GM19328 (cell line): ENCODE measurements around the gene PHF23.

Source experiments
- ATAC-seq: cut with Tn5 transposase; IDR thresholded peaks from one replicate; pipeline ENCODE4 v1.9.1; 2021; ENCODE audit warnings: mild to moderate bottlenecking, moderate library complexity; ENCODE audit not compliant: unreplicated experiment

PHF23 gene

DNA sequence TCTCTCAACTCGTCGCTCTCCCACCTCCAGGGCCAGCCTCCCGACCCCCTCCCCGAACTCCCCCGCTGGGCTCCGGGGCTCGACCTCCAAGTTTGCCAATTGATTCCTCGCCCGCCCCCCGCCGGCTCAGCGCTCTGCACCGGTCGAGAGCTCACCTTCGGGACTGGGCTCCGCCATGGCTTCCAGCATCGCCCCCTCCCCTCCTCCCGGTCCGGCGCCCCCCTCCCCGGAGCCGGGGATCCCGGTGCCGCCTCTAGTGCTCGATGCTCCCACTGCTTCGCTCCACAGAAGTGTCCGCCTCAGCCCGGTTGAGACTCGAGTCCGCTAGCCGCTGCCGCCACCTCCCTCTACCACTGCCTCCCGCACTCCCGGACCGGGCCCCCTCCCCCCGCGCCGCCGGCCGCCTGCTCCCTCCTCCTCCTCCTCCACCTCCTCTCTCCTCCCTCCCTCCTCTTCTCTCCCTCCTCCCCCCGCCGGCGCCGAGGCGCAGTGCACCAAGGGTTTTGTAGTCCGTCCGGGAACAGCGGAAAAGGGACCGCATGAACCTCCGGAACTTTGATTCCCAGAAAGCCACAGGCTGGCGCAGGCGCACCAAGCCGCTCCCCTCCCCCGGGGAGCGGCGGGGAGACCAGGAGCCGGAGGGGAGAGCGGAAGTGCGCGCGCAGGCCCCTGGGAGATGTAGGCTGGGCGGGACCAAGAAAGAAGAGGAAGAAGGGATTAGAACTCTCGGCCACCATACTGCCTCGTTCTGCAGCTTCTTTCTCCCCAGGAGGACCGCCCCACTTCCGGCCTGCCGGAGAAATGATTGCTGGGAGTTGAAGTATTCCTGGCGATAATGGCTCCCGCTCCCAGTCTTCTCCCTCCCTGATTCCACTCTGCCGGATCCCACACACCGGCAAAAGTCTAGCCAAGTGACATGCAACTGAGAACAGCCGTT is at the start of gene PHF23:
PHF23 (minus strand) TSS at position 367 of the 937 bp plus-strand sequence; CDS start at position 189, 178 bp downstream.
- peak; percentile 45 for ATAC-seq

DNA sequence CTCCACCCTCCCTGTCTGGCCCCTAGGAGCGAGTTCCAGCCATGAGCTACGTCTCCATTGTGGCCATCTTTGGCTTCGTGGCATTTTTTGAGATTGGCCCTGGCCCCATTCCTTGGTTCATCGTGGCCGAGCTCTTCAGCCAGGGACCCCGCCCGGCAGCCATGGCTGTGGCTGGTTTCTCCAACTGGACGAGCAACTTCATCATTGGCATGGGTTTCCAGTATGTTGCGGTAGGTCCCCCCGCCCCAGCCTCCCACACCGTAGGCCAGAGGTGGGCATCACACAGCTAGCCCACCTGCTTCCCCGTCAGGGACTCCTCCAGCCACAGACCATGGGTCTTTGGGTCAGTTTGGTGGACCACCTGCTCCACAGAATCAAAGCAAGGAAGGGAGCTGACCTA is 46.4 kb upstream of the PHF23 start:
- no peak for ATAC-seq

DNA sequence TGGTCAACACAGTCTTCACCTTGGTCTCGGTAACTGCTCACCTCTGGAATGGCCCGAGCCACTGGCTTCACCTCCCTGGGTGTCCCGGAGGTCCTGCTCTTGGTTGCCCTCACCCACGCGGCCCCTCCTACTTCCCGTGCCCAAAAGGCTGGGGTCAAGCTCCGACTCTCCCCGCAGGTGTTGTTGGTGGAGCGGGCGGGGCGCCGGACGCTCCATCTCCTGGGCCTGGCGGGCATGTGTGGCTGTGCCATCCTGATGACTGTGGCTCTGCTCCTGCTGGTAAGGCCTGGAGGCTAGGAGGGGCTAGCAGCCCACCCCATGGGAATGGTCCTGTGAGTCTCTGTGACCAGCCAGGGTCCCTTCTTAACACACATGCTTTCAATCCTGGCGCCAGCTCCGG is 45.7 kb upstream of the PHF23 start:
- no peak for ATAC-seq

DNA sequence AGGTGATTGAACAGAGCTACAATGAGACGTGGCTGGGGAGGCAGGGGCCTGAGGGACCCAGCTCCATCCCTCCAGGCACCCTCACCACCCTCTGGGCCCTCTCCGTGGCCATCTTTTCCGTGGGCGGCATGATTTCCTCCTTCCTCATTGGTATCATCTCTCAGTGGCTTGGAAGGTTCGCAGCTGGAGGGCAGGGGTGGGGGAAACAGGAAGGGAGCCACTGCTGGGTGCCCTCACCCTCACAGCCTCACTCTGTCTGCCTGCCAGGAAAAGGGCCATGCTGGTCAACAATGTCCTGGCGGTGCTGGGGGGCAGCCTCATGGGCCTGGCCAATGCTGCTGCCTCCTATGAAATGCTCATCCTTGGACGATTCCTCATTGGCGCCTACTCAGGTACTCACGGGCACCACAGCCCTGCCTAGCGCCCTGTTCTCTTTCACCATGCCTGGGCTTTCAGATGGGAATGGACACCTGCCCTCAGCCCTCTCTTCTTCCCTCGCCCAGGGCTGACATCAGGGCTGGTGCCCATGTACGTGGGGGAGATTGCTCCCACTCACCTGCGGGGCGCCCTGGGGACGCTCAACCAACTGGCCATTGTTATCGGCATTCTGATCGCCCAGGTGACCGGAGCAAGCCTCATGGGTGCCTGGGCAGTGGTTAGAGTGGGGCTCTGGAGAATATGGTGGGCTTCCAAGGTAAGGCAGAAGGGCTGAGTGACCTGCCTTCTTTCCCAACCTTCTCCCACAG is 44.4 kb upstream of the PHF23 start:
- ATAC-seq = no peak

DNA sequence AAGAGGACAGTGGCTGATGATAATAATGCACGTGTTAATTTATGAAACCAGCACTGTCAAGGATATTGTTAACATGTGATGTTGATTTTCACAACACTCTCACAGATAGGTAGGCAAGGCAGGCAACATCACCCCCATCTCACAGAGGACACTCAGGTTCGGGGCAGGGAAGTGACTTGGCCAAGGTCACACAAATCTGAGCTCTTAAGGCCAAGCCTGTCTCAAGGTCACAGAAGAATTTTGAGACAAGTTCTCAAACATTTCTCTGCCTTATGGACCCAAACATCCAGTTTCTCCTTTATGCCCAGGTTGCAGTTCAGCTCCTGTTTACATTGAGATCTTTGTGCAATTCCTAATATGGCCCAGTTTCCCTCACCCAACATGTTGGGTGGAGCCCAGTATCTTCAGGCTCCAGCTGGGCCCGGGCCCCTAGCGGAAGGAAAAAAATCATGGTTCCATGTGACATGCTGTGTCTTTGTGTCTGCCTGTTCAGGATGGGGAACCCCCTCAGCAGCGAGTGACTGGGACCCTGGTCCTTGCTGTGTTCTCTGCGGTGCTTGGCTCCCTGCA is 43.6 kb upstream of the PHF23 start:
- no peak for ATAC-seq

DNA sequence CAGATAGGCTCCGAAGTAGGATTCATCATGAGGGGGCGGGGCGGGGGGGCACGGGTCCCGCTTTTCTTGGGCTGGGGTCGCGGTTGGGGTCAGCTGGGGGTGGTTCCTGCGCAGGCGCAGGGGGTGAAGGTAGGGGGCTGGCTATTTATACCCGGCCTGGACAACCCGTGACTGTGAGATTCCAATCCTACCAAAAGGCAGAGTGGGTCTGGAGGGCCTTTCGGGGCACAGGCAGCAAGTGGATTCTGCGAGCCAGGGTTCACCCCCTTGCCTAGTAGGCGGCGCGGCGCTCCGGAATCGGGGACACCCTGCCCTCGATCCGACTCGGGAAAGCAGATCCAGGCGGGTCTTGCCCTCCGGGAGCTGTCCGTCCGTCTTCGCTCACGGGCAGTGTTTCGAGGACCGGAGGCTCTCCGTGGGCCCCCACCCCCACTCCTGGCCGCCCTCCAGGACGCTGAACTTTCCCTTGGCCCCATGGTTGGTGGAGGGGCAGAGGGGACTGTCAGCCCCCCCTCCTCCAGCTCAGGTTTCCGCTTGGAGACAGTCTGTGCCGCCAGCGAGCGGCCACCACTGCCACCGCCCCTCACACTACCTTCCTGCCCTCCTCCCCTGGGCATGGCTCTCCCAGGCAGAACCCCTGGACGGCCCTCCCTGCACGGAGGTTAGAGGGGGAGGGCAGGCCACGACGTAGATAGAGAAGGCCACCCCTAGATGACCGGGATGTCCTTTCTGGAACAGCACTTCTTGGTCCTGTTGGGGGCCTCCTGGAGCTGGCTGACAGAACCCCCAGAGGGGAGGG is 42.9 kb upstream of the PHF23 start:
- ATAC-seq = no peak

DNA sequence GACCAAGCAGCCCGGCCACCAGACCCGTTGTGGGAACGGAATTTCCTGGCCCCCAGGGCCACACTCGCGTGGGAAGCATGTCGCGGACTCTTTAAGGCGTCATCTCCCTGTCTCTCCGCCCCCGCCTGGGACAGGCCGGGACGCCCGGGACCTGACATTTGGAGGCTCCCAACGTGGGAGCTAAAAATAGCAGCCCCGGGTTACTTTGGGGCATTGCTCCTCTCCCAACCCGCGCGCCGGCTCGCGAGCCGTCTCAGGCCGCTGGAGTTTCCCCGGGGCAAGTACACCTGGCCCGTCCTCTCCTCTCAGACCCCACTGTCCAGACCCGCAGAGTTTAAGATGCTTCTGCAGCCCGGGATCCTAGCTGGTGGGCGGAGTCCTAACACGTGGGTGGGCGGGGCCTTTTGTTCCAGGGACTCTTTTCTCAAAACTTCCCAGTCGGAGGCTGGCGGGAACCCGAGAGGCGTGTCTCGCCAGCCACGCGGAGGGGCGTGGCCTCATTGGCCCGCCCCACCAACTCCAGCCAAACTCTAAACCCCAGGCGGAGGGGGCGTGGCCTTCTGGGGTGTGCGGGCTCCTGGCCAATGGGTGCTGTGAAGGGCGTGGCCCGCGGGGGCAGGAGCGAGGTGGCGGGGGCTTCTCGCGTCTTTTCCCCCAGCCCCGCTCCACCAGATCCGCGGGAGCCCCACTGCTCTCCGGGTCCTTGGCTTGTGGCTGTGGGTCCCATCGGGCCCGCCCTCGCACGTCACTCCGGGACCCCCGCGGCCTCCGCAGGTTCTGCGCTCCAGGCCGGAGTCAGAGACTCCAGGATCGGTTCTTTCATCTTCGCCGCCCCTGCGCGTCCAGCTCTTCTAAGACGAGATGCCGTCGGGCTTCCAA is 42.1 kb upstream of the PHF23 start, which contains the start of gene SLC2A4:
SLC2A4 (plus strand) TSS at position 645 of the 879 bp plus-strand sequence; CDS start at position 862, 217 bp downstream.
- no peak for ATAC-seq

DNA sequence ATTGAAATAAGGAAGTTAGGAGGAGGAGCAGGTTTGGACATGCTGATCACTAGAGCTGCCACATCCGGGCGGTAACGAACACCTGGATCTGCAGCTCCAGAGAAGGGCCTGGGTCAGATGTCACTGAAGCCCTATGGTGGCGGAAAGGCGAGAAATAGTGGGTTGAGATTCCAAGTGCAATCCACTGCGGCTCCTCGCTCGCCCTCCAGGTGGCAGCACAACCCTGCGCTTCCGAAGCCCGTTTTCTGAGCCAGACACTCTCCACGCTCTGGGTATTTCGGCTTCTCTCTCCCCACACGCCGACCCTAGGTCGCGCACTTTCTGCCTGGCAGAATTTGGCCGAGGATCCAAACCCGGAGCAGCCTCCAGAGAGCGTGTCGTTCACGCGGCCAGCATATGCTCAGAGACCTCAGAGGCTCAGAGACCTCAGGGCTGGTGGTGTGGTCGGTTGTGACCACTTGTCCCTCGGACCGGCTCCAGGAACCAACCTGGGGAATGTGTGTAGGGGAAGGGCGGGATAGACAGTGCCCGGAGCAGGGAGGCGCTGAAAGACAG is 41.3 kb upstream of the PHF23 start:
- ATAC-seq = peak; percentile 65

DNA sequence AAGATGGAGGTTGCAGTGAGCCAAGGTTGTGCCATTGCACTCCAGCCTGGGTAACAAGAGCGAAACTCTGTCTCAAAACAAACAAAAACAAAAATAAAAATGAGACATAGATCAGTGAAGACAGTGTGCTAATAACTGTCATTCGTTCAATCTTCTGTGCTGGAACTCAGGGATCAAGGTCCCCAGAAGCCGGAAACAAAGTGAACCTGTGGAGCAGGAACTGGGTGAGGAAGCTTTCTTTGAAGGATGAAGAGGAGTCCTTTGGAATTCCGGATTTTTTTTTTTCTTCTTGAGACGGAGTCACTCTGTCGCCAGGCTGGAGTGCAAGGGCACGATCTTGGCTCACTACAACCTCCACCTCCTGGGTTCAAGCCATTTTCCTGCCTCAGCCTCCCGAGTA is 40.2 kb upstream of the PHF23 start:
- no peak for ATAC-seq

DNA sequence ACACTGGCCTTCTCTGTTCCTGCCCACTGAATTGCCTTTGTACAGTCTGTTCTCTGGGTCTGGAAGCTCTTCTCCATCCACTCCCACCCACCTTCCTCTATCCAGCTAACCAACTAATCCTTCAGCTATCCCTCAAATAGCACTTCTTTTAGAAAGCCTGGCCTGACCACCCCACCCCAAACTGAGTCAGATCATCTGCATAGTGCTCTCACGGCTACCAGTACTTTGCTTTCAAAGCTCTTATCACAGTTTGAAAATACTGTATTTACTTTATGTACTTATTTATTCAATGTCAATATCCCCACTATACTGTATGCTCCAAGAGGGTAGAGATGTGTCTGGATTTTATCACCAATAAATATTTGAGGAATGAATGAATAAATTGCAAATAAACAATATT is 27.5 kb upstream of the PHF23 start:
- no peak for ATAC-seq

DNA sequence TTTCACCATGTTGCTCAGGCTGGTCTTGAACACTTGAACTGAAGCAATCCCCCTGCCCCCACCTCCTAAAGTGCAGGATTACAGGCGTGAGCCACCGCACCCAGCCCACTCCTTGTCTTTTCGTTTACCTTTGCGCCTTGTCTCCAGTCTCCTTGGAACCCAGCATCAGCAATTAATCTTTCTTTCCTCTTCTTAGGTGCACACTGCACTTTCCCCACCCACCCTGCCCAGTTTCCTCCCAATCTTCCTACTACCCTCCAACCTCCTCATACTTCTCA is 24.5 kb upstream of the PHF23 start:
- no peak for ATAC-seq

DNA sequence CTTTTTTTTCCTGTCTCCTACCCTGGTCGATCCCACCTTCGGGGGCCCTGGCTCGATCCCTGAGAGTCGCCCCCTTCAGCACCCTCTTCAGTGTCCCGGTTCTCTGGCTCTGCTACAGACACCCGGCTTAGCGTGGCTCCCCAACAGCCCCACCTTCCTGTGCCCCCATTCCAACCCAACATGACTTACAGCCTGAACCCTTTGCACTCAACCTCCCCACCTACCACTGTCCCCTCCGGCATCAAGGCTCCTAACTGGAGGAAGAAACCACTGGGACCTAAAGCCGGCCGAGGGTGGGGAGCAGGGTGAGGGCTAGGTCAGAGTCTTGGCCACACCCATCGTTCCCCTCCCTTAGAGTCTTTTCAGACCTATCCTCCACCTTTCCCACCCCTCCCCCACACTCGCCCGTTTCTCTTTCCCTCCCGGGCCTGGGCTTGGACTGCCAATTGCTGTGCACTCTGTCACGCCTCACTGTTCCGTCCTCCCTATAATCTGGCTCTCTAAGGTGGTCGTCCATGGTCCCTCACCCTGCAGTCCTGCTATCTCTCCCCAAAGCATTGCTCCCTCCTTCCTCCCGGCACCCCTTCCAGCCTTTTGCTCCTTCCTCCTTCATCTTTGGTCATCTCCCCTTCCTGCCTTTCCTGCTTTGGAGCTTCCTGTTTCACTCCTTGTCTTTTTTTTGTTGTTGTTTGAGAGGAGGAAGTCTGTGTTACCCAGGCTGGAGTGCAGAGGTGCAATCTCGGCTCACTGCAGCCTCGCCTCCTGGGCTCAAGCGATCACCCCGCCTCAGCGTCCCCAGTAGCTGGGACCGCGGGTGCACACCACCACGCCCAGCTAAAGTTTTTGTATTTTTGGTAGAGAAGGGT is 23.9 kb upstream of the PHF23 start:
- no peak for ATAC-seq

DNA sequence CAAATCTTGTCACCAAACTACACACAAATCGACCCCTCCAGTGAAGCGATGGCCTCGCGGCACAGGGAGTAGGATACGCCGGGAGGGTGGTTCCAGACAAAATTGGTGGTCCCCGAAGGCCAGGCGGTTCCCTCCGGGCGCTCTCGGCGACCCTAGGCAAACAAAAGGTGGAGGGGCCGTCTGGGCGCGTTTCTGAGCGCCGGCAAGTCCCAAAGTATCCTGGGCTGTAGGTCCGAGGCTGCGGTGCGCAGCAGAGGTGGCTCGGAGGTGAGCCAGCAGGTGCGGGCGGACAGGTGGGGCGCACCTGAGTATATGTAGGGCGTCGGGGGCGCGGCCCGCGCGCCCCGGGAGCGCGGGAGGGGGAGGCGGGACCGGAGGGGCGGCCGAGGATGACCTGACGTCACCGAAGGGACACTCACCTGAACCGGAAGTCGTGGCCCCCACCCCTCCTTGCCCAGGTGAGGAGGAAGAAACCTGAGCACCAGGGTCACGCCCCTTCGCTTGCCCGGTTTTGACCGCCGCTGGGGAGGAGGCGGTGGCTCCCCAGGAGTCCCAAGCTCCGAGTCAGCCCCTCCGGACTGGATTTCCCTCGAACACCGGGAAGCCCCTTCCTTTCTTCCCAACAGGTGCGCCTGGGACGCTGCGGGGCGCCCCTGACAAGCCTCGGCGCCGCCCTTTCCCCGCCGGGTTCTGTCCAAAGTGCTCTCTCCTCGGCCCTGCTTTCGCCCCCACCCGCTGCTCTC is 23.1 kb upstream of the PHF23 start, which contains the start of gene CLDN7:
CLDN7 (minus strand) TSS at position 287 of the 743 bp plus-strand sequence. CDS start 435 bp downstream, outside the sequence.
- ATAC-seq = no peak

DNA sequence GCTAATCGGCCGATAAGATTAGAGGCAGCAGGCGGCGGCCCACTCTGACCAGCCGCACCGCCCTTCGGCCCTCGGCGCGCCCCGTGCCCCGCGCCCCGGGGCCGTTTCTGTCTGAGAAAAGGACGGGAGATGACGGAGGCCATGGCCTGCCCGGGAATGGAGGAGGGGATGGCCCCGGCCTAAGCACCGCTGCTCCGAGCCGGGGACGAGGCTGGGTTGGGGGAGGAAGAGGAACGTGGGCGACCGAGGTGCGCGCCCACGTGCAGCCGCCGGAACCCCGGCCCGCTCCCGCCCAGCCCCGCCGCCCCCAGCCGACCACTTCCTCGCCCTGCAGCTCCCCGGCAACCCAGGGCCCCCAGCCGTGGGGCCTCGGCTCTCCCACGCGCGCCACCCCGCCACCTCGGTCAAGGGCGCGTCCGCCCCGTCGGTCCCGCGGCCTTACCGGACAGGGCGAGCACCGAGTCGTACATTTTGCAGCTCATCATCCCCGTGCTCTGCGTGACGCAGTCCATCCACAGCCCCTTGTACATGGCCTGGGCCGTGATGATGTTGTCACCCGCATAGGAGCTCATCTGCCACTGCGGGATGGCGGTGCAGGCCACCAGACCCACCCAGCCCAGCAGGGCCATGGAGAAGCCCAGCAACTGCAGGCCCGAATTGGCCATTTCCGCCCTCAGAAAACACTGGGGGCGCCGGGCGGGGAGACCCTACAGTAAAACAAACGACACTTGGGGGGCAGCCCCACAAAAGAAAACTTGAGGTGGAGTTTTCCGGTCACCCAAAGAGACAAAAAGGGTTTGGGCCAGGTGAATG is 22.3 kb upstream of the PHF23 start:
- no peak for ATAC-seq

DNA sequence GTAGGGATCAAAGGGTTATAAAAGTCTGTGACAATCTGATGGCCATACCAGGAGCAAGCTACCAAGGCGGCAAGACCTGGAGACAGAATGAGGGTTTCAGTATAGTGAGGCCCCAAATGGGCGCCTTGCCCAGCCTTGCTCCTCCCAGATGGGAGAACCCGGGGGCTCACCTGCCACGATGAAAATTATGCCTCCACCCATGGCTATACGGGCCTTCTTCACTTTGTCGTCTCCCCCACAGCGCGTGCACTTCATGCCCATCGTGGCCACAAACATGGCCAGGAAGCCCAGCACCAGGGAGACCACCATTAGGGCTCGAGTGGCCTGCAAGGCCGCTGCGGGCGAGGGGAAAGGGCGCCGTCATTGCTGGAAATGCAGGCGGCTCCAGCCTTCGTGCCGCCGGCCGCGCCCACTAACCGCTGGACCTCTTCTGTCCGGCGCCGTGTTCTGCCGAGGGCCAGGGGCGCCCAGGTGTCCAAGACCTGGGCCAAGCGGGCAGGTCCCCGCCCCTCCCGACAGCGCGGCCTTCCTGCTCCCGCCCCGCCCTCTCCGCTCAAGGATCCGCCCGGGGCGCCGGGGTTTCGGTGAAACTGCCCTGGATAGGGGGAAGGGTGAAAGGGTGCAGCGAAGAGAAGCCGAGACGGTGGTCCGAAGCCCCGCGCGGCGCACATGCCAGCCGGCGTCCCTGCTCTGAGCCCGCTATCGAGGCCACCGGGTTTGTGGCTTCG is 21.6 kb upstream of the PHF23 start:
- no peak for ATAC-seq

DNA sequence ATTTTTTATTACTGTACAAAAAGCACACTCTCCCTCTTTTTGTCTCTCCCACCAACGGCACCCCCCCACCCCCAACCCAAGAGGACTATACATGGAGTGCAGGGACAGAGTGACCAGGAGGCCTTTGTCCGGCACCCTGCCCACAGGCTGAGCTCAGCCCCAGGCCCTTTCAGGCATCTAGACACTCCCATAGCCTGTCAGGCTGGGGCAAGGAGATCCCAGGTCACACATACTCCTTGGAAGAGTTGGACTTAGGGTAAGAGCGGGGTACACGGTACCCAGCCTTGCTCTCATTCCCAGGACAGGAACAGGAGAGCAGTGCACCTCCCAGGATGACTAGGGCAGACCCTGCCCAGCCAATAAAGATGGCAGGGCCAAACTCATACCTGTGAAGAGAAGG is 20.9 kb upstream of the PHF23 start:
- no peak for ATAC-seq

DNA sequence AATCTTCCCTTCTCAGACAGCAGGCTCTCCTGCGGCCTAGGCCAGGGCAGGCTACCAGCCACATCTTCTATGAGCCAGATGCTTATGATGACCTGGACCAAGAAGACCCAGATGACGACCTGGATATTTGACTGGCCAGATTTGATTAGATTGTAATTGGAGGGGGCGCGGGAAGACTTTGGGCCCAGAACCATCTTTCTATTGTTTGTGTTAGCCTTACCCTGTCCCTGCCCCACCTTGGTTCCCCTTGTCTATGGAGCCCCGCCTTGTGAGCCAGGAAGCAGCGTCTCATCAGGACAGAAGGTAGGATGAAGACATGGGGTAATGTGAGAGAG is 20.3 kb upstream of the PHF23 start:
- ATAC-seq = no peak
